ENCODE results near the gene DRP2.
"Not testable (repeated sequence)": the region's sequence is repeated elsewhere in the genome, so short reads cannot be mapped to it uniquely, and the experiment has no call there.

DRP2 gene

DNA sequence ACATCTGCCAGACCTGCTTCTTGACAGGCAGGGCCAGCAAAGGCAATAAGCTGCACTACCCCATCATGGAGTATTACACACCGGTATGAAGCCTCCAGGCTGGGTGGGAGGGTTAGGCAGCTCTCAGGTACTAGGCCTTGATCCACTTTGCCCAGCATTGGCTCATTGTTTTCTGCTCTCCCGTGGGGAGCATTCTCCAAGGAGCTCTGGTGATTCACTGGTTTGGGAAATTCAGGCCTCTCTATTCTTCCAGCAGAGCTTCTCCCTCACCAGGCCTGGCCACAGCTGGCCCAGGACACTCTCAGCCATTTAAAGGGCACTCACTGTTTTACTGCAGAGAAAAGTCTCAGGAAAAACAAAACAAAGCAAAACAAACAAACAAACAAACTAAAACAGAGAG is 33.0 kb downstream of the DRP2 start:
- no peak for DNase-seq

DNA sequence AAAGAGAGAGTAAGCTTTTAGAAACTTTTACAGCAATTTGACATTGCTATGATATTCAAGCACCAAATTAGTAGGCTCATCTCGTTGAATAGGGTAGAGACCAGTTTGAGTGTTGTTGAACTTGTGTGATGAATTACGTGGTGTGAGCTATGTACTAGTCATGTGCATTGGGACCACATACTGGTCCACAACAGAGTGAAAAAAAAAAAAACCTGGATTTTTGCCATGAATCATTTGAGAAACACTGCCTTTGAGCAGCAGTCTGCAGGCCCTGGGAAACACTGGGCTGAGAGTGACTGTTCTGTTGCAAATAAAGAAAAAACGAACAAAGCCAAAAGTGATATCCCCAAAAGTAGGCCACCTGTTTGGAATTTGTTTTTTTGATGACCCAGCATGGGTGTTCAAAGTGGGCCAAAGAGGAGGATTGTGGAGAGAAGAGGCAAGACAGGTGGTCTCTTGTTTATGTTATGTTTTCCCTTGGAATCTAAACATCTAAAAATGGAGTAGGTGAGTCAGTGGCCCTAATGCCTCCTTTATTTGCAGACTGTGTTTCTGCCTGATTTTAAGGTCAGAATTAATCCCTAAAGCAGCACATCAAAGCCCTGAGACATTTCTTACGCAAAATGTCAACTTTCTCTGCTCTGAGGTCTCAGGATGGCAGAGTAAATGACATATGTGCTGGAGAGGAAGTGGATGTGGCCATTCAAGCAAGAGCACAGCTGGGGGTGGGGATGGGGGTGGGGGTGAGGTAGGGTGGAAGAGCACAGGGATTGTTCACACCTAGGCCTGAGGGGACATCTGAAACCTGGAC is 38.1 kb downstream of the DRP2 start:
- no peak for DNase-seq

- no peak for DNase-seq
These were observed 38.6 kb downstream of the DRP2 start for GRCh38 chrX:101258259-101258581.

DNA sequence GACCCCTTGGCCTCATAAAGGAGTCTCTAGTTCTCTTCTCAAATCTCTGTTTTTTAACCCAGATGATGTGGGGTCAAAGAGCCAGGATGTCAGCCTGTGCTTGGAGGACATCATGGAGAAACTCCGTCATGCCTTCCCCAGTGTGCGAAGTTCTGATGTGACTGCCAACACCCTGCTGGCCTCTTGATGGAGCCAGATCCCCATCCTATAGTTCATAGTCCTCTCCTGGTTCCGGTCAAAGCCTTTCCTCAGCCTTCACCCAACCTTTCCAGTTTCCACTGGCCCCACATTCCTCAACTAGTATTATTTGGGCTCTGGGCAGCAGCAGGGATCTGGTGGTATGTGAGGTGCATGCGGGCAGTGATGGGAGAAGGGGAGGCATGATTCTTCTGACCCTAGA is 40.8 kb downstream of the DRP2 start:
- DNase-seq, result no peak

DNA sequence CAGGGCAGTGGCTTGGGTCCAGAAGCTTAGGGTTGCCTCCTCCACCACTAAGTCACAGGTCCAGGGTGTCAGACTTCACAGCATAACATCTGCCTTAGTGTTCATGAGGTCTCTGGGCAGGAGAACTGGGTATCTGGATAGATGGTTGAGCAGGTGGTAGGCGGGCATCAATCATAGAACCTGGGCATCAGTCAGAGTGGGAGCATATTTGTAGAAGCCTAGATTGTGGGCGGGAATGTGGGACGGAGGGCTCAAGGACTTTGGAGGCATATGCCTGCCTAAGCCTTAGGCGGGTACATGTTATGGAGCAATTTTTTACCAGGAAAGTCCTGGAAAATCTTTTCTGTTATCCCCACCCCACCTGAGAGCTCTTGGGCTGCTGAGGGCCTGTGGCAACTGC is 43.0 kb downstream of the DRP2 start:
- DNase-seq, result no peak

DNA sequence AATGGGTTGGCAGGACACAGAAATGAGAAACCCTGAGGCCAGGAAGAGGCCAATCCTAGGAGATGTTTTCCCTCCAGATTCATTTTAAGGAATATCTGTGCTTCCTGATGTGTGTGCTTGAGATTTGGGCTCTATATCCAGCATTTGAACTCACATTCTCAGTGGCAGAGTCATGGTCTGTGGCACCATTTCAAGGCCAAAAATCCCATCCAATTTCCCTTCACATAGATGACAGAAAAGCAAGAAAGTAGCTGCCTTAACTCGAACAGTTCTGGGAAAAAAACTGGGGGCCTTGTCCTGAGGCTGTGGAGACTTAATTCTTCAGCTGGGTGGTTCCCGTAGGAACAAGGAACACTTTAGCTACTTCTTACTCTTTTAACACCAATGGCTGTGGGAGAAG is 44.2 kb downstream of the DRP2 start:
- DNase-seq, result no peak

DNA sequence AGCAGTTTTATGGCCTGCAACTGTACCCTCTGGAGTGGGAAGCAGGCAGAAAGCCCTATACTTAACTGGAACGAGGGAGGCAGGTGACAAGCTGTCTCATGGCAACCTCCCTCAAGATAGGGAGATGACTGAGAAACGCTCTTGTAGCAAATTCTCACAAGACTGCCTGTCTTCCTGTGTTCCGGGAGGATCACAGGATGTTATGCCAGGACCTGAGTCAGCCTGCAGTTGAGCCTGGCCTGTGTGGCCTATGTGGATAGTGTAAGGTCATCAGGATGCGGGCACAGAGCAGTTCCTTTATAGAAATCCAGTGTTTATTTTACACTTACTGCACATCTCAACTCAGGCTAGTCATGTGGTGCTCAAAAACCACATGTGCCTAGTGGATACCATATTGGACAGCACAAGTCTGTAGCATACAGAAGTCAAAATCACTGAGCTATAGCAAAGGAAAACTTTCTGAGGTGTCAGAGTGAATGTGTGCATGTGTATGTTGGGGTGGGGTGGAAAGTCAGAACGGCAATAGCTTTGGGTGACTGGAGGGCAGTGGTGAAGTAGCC is 46.4 kb downstream of the DRP2 start:
- no peak for DNase-seq

GRCh38 chrX:101274198-101274597 is 54.6 kb downstream of the DRP2 start:
- DNase-seq, result no peak

DNA sequence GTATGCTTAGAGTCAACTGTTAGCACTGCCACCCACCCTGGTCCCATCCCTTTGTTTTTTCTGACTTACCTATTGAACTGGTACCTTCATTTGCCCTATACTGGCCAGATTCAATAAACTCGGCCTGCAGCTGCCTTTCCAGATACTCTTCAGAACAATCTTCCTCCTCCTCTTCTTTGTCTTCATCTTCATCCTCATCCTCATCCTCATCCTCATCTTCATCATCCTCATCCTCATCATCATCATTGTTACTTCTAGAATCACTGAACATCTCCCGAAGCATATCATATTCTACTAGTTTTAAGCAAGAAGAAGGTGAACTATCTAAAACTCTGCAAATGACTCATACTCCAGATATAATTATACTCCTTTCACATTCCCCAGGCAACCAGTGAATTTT is 56.7 kb downstream of the DRP2 start:
- no peak for DNase-seq

- DNase-seq, result peak; percentile 43
These were observed 67.8 kb downstream of the DRP2 start for GRCh38 chrX:101287402-101287801.

DNA sequence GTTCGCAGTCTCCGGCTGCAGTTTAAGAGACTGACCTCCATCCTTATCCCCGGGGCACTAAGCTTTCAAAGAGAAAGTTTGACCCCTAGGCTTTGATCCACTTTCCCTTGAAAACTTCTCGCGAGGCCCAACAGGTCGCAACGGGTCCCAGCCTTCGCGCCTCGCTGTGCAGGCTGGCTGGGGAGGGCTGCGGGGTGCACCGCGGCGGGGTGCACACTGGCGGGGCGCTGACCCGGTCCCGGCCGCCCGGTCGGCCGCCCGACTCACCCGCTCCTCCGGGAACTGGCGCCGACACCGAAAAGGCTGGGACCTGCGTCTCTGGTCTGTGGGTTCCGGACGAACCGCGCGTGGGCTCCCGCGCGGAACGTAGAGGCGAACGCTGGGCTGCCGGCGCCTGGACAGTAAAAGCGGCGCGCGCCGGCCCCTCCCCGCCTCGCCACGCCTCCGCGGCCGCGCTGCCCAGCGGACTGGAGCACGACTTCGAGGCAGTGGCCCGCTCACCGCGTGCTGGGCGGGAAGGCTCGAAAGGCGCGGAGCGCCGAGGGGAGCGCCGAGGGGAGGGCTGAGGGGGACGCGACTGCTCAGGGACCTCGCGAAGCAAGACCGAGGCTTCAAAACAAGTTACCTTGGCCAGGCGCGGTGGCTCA is 71.5 kb downstream of the DRP2 start, which contains the start of gene TAF7L:
TSS of gene TAF7L (minus strand) at position 378 of the 647 bp plus-strand sequence. CDS start 3,791 bp downstream, outside the sequence.
- DNase-seq, result no peak

DNA sequence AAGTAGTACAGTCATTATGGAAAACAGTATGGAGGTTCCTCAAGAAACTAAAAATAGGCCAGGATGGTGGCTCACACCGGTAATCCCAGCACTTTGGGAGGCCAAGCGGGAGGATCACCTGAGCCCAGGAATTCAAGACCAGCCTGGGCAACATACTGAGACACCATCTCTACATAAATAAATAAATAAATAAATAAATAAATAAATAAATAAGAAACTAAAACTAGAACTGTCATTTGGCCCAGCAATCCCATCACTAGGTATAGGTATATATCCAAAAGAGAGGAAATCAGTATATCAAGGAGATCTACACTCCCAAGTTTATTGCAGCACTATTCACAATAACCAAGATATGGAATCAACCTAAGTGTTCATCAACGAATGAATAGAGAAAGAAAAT is 76.0 kb downstream of the DRP2 start:
- not testable (repeated sequence) for DNase-seq

DNA sequence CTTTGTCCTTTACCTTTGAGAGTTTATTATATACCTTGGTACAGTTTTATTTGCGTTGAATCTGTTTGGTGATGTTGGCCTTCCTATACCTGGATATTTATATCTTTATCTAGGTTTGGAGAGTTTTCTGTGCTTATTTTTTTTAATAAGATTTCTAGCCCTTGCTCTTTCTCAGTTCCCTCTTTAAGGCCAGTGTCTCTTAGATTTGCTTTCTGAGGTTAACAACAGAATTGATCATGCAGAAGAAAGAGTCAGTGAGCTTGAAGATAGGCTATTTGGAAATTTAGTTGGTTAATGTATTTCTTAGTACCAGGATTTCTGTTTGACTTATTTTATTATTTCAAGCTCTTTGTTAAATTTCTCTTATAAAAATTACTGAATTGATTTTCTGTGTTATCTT is 84.2 kb downstream of the DRP2 start:
- no peak for DNase-seq
